CD4-positive, alpha-beta memory T cell (primary cell): ENCODE results near the gene DUX4. TPM values are rescaled to one million over a fixed set of nuclear protein-coding genes. Genes with fewer than 3 reads are reported as not detected.
"Not testable (repeated sequence)": the region's sequence is repeated elsewhere in the genome, so short reads cannot be mapped to it uniquely, and the experiment has no call there.

Source experiments
- CTCF ChIA-PET: fragments of 350-600 bp; sonication (Branson Sonifier 250); formaldehyde crosslinking; loops from one replicate; lab custom pipeline; 2021; ENCODE audit warnings: inconsistent platforms; ENCODE audit not compliant: partially characterized antibody; lab: Charles Lee
- POLR2A ChIA-PET: fragments of 350-600 bp; sonication (Branson Sonifier 250); formaldehyde crosslinking; loops from one replicate; lab custom pipeline; 2021; ENCODE audit not compliant: partially characterized antibody; lab: Charles Lee
- DNase-seq, 5 donors: peaks; one replicate each; pipeline versions ENCODE4 v3.0.0 to v3.0.0-alpha.2; 2020 to 2022; ENCODE audit warnings: mixed read lengths in 1 of 5
- H3K27ac ChIP-seq: one replicate; pipeline ENCODE4 v1.7.0; 2013; ENCODE audit warnings: low read depth, low read length
- H3K27me3 ChIP-seq: 2 replicates; pipeline ENCODE4 v1.7.0; 2013; ENCODE audit warnings: mild to moderate bottlenecking, low read length, moderate library complexity; ENCODE audit not compliant: insufficient read depth
- H3K36me3 ChIP-seq: 2 replicates; pipeline ENCODE4 v1.7.0; 2013; ENCODE audit warnings: mild to moderate bottlenecking, low read length, moderate library complexity; ENCODE audit not compliant: insufficient read depth
- H3K4me1 ChIP-seq: 2 replicates; pipeline ENCODE4 v1.7.0; 2013; ENCODE audit warnings: mild to moderate bottlenecking, low read length, moderate library complexity; ENCODE audit not compliant: insufficient read depth
- H3K4me3 ChIP-seq, 2 donors: one replicate each; pipeline ENCODE4 v1.7.0; 2013; ENCODE audit warnings: low read length in 2 of 2, mild to moderate bottlenecking in 1 of 2
- H3K9me3 ChIP-seq, 2 donors: one replicate each; pipeline ENCODE4 v1.7.0; 2013; ENCODE audit warnings: low read length in 2 of 2, control low read depth in 1 of 2; ENCODE audit not compliant: control insufficient read depth in 1 of 2
- H3K27ac Mint-ChIP-seq, 7 donors: one replicate each; pipeline ENCODE4 v1.8.0; 2020 to 2021; ENCODE audit warnings: mixed read lengths in 7 of 7, mild to moderate bottlenecking in 6 of 7, inconsistent platforms in 3 of 7, moderate library complexity in 3 of 7
- H3K27me3 Mint-ChIP-seq, 2 donors: one replicate each; pipeline ENCODE4 v1.8.0; 2020 to 2021; ENCODE audit warnings: mixed read lengths in 2 of 2
- H3K36me3 Mint-ChIP-seq, 2 donors: one replicate each; pipeline ENCODE4 v1.8.0; 2020 to 2021; ENCODE audit warnings: mixed read lengths in 2 of 2, inconsistent platforms in 1 of 2, mild to moderate bottlenecking in 1 of 2
- H3K4me1 Mint-ChIP-seq, 4 donors: one replicate each; pipeline ENCODE4 v1.8.0; 2020 to 2021; ENCODE audit warnings: mixed read lengths in 4 of 4, mild to moderate bottlenecking in 1 of 4
- H3K4me3 Mint-ChIP-seq, 8 donors: one replicate each; pipeline ENCODE4 v1.8.0; 2020 to 2021; ENCODE audit warnings: mixed read lengths in 8 of 8, mild to moderate bottlenecking in 7 of 8, moderate library complexity in 6 of 8, inconsistent platforms in 3 of 8
- H3K9me3 Mint-ChIP-seq, 8 donors: one replicate each; pipeline ENCODE4 v1.8.0; 2020 to 2021; ENCODE audit warnings: mixed read lengths in 8 of 8, mild to moderate bottlenecking in 5 of 8, inconsistent platforms in 3 of 8, moderate library complexity in 1 of 8
- intact Hi-C: fragments of 100-400 bp; cut with micrococcal nuclease; formaldehyde crosslinking; loops from one replicate; pipeline ENCODE4 v1.15.1; 2023
- polyA plus RNA-seq, 2 donors: library from polyadenylated mRNA; unstranded; fragments of 300-500 nt; fragmentation: Illumina TruSeq; gene quantifications; one replicate each; pipeline ENCODE4 v1.2.3, GENCODE V29; 2021
- total RNA-seq, 2 experiments: library from RNA; stranded (reverse); gene quantifications; one replicate each; pipeline ENCODE4 v1.2.3, GENCODE V29; 2021

The DUX4 gene
- not detected for total RNA-seq
- not detected for polyA plus RNA-seq

DNA sequence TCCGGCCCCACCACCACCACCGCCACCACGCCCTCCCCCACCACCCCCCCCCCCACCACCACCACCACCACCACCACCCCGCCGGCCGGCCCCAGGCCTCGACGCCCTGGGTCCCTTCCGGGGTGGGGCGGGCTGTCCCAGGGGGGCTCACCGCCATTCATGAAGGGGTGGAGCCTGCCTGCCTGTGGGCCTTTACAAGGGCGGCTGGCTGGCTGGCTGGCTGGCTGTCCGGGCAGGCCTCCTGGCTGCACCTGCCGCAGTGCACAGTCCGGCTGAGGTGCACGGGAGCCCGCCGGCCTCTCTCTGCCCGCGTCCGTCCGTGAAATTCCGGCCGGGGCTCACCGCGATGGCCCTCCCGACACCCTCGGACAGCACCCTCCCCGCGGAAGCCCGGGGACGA lies at the start of gene DUX4:
Gene DUX4, plus strand, starts transcription at position 347 of the 400 bp plus-strand sequence. Its CDS starts 0 bp downstream, at position 347.
- H3K36me3 ChIP-seq, DNase-seq, intact Hi-C loops, H3K4me3 ChIP-seq, H3K36me3 Mint-ChIP-seq, H3K4me1 ChIP-seq, POLR2A ChIA-PET, H3K9me3 Mint-ChIP-seq, H3K4me1 Mint-ChIP-seq, H3K27ac Mint-ChIP-seq, H3K27me3 ChIP-seq, H3K4me3 Mint-ChIP-seq, CTCF ChIA-PET, H3K9me3 ChIP-seq, H3K27ac ChIP-seq, H3K27me3 Mint-ChIP-seq: not testable (repeated sequence)

DNA sequence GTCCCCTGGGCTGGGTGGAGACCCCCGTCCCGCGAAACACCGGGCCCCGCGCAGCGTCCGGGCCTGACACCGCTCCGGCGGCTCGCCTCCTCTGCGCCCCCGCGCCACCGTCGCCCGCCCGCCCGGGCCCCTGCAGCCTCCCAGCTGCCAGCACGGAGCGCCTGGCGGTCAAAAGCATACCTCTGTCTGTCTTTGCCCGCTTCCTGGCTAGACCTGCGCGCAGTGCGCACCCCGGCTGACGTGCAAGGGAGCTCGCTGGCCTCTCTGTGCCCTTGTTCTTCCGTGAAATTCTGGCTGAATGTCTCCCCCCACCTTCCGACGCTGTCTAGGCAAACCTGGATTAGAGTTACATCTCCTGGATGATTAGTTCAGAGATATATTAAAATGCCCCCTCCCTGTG lies 1.9 kb downstream of the DUX4 start:
- H3K27ac ChIP-seq, H3K4me3 ChIP-seq, H3K9me3 ChIP-seq, H3K4me1 Mint-ChIP-seq, H3K4me3 Mint-ChIP-seq, POLR2A ChIA-PET, intact Hi-C loops, H3K36me3 Mint-ChIP-seq, H3K36me3 ChIP-seq, H3K4me1 ChIP-seq, H3K27ac Mint-ChIP-seq, H3K27me3 ChIP-seq, H3K27me3 Mint-ChIP-seq, H3K9me3 Mint-ChIP-seq, CTCF ChIA-PET: not testable (repeated sequence)
- peak in 1 of 5 donors; percentile 1 for DNase-seq

DNA sequence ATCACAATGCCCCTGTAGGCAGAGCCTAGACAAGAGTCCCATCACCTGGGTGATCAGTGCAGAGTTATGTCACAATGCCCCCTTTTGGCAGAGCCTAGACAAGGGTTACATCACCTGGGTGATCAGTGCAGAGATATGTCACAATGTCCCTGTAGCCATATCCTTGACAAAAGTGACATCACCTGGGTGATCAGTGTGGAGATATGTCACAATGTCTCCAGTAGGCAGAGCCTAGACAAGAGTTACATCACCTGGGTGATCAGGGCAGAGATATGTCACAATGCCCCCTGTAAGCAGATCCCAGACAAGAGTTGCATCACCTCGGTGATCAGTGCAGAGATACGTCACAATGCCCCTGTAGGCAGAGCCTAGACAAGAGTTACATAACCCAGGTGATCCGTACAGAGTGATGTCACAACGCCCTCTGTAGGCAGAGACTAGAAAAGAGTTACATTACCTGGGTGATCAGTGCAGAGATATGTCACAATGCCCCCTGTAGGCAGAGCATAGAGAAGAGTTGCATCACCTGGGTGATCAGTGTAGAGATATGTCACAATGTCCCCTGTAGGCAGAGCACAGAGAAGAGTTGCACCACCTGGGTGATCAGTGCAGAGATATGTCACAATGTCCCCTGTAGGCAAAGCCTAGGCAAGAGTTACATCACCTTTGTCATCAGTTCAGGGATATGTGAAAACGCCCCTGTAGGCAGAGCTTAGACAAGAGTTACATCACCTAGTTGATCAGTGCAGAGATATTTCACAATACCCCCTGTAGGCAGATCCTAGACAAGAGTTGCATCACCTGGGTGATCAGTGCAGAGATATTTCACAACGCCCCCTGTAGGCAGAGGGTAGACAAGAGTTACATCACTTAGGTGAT lies 4.4 kb downstream of the DUX4 start:
- H3K27me3 Mint-ChIP-seq, H3K27me3 ChIP-seq, H3K9me3 ChIP-seq, H3K4me3 ChIP-seq, CTCF ChIA-PET, intact Hi-C loops, H3K27ac Mint-ChIP-seq, H3K36me3 Mint-ChIP-seq, POLR2A ChIA-PET, H3K36me3 ChIP-seq, H3K4me1 ChIP-seq, H3K27ac ChIP-seq, H3K4me3 Mint-ChIP-seq, H3K4me1 Mint-ChIP-seq: not testable (repeated sequence)
- DNase-seq = peak in 1 of 5 donors; percentile 8
- H3K9me3 Mint-ChIP-seq = peaks cover 0 to 10% (median 8%) of the 10 kb centered on the region in 8 donors

DNA sequence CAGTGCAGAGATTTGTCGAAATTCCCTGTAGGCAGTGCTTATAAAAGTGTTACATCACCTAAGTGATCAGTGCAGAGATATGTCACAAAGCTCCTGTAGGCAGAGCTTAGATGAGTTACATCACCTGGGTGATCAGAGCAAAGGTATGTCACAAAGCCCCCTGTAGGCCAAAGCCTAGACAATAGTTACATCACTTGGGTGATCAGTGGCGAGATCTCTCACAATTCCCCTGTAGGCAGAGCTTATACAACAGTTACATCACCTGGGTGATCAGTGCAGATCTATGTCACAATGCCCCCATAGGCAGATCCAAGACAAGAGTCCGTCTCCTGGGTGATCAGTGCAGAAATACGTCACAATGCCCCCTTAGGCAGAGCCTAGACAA lies 5.0 kb downstream of the DUX4 start:
- not testable (repeated sequence) for H3K27ac ChIP-seq

DNA sequence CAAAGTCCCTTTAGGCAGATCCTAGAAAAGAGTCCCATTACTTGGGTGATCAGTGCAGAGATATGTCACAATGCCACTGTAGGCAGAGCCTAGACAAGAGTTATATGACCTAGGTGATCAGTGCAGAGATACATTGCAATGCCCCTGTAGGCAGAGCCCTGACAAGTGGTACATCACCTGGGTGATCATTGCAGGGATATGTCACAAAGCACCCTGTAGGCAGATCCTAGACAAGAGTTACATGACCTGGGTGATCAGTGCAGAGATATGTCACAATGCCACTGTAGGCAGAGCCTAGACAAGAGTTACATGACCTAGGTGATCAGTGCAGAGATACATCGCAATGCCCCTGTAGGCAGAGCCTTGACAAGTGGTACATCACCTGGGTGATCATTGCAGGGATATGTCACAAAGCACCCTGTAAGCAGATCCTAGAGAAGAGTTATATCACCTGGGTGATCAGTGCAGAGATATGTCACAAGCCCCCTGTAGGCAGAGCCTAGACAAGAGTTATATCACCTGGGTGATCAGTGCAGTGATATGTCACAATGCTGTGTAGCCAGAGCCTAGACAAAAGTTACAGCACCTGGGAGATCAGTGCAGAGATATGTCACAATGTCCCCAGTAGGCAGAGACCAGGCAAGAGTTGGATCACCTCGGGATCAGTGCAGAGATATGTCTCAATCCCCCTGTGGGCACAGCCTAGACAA lies 5.6 kb downstream of the DUX4 start:
- H3K4me1 Mint-ChIP-seq, POLR2A ChIA-PET, H3K36me3 Mint-ChIP-seq, CTCF ChIA-PET, H3K27ac ChIP-seq, H3K36me3 ChIP-seq, H3K27me3 Mint-ChIP-seq, H3K27me3 ChIP-seq, H3K4me1 ChIP-seq, H3K4me3 ChIP-seq, intact Hi-C loops, H3K27ac Mint-ChIP-seq, H3K4me3 Mint-ChIP-seq, H3K9me3 ChIP-seq: not testable (repeated sequence)
- H3K9me3 Mint-ChIP-seq = peaks cover 0 to 10% (median 8%) of the 10 kb centered on the region in 8 donors
- peak in 1 of 5 donors; percentile 19 for DNase-seq

More for the DNA sequence above, 5.0 kb downstream of the DUX4 start:
- H3K9me3 Mint-ChIP-seq = peaks cover 0 to 10% (median 8%) of the 10 kb centered on the region in 8 donors
- DNase-seq, CTCF ChIA-PET, POLR2A ChIA-PET, H3K9me3 ChIP-seq, H3K4me1 ChIP-seq, H3K27me3 Mint-ChIP-seq, H3K27me3 ChIP-seq, H3K4me1 Mint-ChIP-seq, H3K36me3 Mint-ChIP-seq, H3K36me3 ChIP-seq, H3K27ac Mint-ChIP-seq, intact Hi-C loops, H3K4me3 ChIP-seq, H3K4me3 Mint-ChIP-seq: not testable (repeated sequence)

DNA sequence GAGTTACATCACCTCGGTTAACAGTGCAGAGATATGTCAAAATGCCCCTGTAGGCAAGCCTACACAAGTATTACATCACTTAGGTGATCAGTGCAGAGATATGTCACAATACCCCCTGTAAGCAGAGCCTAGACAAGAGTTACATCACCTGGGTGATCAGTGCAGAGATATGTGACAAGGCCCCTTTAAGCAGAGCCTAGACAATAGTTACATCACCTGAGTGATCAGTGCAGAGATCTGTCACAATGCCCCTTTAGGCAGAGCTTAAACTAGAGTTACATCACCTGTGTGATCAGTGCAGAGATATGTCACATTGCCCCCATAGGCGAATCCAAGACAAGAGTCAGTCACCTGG lies 6.1 kb downstream of the DUX4 start:
- H3K27me3 Mint-ChIP-seq, H3K27ac Mint-ChIP-seq: not testable (repeated sequence)

DNA sequence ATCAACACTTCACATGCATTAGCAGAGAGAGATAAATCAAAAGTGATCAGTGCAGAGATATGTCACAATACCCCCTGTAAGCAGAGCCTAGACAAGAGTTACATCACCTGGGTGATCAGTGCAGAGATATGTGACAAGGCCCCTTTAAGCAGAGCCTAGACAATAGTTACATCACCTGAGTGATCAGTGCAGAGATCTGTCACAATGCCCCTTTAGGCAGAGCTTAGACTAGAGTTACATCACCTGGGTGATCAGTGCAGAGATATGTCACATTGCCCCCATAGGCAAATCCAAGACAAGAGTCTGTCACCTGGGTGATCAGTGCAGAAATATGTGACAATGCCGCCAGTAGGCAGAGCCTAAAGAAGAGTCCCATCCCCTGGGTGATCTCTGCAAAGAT lies 7.4 kb downstream of the DUX4 start:
- H3K27ac ChIP-seq, H3K36me3 ChIP-seq, H3K9me3 ChIP-seq, H3K4me1 Mint-ChIP-seq, POLR2A ChIA-PET, H3K36me3 Mint-ChIP-seq, H3K4me1 ChIP-seq, H3K27me3 Mint-ChIP-seq, H3K27ac Mint-ChIP-seq, intact Hi-C loops, CTCF ChIA-PET, H3K4me3 Mint-ChIP-seq, H3K27me3 ChIP-seq, H3K4me3 ChIP-seq, H3K9me3 Mint-ChIP-seq: not testable (repeated sequence)
- DNase-seq = peak in 1 of 5 donors; percentile 7

More for the DNA sequence above, 6.1 kb downstream of the DUX4 start:
- H3K27ac ChIP-seq, H3K4me1 Mint-ChIP-seq, H3K4me3 ChIP-seq, H3K36me3 Mint-ChIP-seq, CTCF ChIA-PET, H3K36me3 ChIP-seq, H3K9me3 ChIP-seq, POLR2A ChIA-PET, H3K4me1 ChIP-seq, H3K4me3 Mint-ChIP-seq, intact Hi-C loops, H3K27me3 ChIP-seq: not testable (repeated sequence)
- peaks cover 0 to 10% (median 8%) of the 10 kb centered on the region in 8 donors for H3K9me3 Mint-ChIP-seq
- peak in 1 of 5 donors; percentile 4 for DNase-seq
